GM18508 (cell line): ENCODE measurements around the gene SEMA5A.

Source experiments
- ATAC-seq: cut with Tn5 transposase; IDR thresholded peaks from one replicate; pipeline ENCODE4 v1.9.1; 2021; ENCODE audit warnings: moderate number of reproducible peaks; ENCODE audit not compliant: insufficient read depth, unreplicated experiment

SEMA5A gene

DNA sequence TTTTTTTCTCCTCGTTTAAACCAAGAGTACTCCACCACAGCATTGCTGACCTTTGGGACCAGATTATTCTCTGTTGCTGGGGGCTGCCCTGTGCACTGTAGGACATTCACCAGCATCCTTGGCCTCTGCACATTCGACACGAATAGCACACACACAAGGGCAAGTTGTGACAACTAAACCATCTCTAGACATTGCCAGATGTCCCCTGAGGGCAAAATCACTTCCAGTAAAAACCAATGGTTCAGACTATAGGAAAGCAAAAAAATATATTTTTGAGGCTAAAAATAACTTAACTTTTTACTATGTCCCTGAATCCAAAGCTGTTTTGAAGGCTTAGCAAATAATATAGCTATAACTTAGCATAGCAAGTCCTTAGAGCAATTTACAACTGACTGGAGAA lies 65.9 kb downstream of the SEMA5A start:
- no peak for ATAC-seq

DNA sequence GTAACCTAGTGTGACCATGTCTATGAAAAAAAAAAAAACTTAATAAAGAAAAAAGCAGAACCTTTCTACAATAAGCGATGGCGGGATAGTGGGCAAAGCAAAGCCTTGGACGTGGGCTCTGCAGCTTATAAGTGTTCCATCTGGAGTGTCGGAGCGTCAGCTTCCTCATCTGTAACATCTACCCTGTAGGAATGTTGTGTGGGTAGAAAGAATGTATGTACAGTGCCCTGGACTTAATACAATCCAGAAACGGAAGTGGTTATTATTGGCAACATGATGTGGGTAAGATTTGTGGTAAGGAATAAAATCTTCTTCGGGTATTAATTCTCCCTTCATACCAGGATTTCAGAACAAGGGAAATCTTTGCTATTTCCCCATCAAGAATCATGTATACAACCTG lies 66.5 kb downstream of the SEMA5A start:
- no peak for ATAC-seq

DNA sequence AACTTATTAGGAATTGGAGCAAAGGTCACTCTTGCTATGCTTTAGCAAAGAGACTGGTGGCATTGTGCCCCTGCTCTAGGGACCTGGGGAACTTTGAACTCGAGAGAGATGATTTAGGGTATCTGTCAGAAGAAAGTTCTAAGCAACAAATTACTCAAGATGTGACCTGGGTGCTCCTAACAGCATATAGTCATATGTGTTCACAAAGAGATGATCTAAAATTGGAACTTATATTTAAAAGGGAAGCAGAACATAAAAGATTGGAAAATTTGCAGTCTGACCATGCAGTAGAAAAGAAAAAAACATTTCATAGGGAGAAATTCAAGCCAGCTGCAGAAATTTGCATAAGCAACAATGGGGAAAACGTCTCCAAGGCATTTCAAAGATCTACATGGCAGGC lies 68.3 kb downstream of the SEMA5A start:
- no peak for ATAC-seq

DNA sequence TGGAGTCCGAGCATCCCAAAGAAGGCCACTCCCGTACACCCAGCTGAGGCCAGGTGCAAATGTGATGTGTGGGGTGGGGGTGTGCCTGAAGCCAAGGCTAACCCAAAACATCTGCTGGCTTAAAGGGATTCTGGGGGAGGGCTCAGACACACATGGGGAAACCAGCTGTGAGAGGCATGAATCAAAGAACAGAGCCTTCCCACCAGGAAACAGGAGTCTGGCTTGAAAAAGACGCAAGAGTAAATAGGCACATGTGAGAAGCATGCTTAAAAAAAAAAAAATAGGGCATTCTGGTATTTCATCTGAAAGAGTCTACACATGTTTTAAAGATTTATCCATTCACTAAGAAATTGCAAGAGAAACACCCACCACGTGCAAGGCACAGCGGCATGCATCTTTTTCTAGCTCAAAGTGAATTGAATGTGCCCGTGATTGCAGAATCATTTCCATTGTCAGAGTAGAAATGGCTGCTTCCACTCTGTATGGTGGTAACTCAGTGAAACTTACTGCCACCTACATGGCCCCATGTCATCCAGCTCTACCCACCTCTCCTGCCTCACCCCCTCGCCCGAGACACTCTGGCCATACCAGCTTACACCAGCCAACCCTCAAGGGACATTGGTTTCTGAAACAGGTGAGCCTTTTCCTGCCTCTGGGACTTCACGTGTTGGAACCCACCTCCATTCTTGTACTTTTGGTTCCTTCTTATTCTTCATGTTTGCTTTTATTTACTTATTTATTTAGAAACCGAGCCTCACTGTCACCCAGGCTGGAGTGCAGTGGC lies 71.5 kb downstream of the SEMA5A start:
- ATAC-seq = no peak

DNA sequence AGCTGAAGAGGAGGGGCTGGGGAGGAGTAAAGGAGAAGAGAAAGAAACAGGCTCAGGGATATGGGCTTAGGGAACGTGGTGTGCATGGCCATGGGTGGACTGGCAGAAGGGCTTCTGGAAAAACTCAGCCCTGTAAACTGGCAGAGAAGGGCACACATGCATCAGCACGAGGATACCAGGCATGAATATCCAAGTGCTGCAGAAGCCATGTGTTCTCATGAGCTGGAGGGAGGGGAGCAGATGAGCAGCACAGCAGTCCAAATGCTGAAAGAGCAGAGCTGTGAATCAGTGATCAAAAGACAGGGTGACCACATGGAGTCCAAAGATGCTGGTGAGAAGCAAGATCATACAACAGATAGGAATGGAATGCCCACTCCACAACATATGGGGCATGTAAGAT lies 72.3 kb downstream of the SEMA5A start:
- ATAC-seq = no peak

DNA sequence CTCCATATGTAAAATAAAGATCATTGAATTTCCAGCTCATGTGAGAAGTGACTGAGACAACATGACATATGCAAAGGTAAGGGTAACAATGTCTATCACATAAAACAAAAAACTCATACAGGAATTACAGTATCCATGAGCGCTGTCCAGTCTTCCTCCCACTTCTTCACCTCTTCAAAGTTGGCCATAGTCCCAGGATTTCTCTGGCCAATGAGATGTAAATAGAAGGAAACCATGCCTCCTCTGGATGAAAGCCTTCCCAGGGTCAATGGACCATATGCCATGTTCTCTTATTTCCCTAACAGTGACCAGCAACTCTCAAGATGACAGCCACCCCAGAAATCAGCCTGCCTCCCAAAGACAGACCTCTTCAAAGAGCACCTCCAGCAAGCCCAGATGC lies 75.5 kb downstream of the SEMA5A start:
- no peak for ATAC-seq

DNA sequence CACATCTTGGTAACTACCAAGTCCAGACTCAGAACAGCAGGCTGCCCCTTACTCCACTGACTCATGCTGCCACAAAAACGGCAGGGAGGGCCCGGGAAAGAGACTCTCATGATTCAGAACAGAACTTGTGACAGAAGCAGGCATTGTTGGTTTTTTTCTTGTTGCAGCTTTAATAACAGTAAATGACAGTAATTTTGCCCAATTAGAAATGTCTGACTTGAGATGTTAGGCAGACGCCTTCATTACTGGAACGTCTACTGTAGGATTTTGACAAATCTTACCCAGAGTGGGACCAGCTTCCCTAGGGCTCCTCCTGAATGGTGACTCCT lies 77.9 kb downstream of the SEMA5A start:
- ATAC-seq = no peak

DNA sequence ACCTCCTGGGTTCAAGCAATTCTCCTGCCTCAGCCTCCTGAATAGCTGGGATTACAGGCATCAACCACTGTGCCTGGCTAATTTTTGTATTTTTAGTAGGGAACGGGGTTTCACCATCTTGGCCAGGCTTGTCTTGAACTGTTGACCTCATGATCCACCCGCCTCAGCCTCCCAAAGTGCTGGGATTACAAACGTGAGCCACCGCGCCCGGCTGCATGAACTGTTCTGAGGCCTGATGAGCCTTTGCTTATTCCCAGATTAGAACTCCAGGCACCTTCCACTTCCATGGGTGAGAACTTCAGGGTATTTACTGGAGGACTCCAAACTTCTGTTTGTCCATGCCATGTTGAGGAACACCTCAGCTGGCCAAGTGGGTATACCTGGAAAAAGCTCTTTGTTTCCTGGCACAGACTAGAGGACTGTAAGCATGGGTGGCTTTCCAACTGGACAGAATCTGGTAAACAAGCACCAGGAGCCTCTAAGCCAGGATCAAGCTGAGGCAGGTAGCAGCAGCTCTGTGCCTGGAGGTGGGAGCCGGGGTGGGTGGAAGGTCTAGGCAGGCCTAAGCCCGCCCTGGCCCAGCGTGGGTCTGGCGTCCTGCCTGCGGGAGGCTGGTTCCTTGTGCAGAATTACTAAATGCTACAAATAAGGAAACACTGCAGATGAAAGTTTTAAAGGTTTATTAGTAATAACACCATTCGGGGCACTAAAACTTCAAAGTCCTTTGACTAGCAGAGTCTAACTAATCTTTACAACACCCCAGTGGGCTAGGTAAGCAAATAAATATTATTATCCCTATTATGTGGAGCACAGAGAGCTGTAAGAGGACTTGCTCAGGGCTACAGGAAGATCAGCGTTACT lies 78.4 kb downstream of the SEMA5A start:
- no peak for ATAC-seq

DNA sequence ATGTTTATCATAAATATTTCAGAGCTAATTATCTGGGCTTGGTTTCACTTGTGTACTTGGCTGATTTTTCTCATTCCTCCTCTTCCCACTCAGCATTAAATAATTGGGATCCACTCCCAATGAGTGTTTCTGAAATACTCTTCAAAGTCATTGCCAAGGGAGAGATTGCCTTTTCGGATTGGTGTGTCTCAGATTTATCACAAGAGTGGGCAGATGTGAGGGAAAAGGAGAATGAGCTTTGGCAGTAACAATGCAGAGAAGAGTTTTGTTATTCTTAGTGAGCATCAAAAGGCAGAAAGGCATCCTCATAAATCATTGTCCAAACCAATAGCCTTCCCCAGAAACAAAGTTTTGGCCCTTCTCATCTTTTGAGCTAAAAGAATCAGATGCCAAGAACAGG lies 79.2 kb downstream of the SEMA5A start:
- ATAC-seq = no peak

DNA sequence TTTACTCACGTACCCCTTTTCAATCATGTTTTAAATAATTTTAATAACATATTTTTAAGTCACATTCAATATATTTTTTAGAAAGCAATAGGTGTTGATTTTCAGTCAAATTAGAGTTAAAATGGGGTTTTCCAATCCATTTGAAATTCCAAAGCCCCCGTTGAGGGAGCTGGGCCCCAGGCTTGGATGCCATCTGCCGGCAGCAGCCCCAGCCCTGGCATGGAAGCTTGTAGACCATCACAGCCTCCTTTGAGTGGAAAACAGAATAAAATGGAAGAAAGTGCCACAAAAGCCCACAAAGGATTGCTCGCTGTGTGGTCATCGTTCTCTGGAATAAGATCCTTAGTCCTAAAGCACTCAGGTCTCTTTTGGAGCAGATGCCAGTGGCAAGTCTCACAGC lies 81.4 kb downstream of the SEMA5A start:
- ATAC-seq = no peak

DNA sequence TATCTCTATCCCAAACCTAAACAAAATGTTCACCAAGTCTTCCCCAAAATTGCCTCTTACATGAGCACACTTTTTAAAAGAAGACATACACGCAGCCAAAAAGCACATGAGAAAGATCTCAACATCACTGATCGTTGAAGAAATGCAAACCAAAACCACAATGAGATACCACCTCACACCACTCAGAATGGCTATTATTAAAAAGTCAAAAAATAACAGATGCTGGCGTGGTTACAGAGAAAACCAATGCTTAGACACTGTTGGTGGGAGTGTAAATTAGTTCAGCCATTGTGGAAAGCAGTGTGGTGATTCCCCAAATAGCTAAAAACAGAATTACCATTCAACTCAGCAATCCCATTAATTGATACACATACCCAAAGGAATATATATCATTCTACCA lies 83.8 kb downstream of the SEMA5A start:
- ATAC-seq = no peak

DNA sequence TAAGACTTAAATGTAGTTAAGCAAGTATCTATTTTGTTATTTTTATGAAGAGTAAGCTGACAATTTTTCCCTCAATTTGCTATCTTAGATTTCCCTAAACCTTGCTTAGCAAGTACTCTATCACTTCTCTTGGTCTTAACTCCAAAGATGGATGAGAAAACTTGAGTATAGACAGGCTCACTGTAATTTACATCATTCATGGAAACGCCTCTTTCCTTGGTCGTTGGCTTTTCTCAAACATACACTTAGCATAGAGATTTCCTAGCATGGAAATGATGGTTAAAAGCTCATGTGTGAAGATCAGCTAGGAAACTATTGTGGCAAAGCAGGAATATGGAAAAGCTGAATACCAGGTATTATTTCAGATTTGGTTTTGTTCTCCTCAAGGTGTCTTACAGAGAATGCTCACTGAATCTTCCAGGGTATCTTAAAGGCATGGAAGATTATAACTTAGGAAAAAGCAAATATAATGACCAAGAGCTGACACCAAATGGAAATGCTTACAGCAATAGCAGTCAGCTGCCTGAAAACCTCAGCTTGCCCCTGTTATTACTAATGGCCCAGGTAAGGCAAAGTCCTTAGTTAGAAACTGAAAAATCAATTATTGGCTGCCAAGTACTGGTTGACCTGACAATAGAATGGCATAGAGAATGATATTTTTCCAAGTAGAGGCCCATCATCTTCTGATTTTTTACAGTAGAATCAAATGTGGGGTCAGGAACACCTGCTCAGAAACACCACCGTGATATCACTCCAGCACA lies 84.8 kb downstream of the SEMA5A start:
- no peak for ATAC-seq

DNA sequence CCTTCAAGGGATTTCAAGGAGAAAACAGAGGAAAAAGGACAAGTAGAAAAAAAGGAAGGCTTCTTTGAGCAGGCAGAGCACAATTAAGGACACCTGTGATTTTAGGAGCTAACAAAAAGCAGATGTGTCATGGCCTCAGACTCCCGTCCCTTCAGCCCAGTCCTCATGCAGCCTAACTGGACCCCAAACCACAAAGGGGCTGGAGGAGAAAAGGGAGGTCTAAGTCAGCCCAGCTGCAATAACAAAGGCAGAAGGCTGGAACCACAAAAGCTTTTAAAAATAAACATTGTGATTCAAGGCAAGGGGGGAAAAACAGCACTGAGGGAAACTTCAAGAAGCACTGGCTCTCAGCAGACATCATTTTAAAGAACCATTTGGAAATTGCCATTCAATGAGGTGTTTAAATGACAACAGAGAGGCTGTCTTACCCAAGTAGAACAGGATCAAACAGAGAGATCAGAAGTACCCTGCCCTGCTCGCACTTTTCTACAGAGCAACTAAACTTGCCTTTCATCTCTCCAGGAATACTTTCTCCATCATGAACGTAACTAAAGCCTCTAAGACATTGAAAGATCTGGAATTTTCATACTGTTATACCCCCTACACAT lies 89.3 kb downstream of the SEMA5A start:
- no peak for ATAC-seq

DNA sequence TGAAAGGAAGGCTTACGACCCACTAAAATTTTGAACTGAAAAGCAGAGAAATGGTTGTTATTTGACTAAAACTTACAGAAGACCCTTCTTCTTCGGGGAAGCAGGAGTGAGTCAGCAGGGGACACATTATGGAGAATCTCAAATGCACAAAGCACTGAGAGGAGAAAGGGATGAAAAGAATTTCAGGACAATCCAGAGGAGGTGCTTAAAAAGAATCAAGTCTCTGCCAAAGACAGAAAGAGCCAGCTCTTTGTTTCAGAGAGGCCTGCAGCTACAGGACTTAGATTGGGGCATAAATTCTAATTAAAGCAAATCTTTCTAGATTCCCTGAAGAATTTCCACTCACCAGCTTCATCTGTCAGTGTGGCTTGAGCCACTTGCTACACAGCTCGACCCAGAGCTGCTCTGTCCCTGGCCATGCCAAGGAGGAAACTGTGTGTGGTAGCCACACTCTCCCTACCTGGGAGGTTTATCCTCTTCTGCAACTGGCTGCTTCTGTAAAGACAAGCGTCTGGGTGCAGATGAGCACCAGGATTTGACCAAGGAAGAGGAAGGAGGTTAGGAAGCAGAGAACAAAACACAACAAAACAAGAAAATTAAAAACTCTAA lies 89.9 kb downstream of the SEMA5A start:
- ATAC-seq = no peak

DNA sequence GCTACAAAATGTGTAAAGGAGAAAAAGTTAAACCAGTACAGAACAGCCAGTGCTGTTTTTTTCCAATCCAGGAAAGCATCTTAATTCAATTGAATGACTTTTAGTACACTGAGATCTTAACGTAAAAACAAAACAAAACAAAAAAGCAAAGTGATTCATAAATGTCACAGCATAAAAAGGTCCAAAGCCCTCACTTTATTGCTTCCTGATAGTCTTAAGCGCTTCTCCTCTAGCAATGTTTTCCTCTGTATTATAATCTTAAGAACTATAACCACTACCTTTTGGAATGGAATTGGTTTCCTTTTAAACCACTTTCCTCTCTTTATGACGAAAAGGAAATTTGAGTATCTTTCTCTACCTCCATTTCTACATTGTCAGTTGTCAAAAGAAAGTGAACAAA lies 91.4 kb downstream of the SEMA5A start:
- ATAC-seq = no peak

DNA sequence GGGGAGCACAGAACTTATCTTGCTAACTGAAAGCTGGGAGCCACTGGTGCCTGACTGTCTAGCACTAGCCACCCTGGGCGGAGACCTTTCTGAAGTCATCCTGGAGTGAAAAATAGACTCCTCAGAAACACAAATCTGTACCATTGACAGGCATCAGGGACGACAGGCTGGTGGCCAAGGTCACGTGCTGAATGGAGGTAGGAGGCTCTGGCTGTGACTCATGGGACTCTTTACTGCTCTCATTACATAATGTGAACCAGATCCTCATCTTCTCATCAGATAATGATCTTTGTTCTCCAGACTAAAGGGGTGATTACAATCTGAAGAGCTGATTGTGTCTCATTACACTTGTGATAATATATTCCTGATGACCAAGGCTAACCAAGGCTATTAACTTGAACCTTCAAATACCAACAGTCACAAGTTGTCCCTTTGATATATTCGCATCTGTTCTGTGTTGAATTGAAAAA lies 91.8 kb downstream of the SEMA5A start:
- ATAC-seq = peak; percentile 49

DNA sequence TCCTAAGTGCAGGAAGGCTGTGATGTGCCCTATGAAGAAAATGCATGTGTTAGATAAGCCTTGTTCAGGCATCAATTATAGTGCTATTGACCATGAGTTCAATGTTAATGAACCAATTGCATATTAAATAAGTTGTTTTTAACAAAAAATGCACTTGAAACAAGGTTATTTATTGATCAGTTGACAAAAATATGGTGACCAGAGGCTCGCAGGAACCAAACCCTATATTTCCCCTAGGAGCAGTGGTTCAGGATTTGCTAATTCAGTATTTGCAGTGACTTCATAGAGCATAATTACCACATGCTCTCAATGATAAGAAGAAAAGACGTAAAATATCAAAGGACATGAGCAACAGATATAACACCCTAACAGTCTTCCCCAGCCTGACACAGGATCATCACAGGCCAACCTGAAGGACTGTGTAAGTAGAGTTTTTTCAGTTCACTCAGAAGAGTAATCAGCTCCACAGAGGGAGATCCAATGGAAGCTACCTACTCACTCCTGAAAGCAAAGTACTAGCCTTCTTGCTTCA lies 92.3 kb downstream of the SEMA5A start:
- no peak for ATAC-seq

DNA sequence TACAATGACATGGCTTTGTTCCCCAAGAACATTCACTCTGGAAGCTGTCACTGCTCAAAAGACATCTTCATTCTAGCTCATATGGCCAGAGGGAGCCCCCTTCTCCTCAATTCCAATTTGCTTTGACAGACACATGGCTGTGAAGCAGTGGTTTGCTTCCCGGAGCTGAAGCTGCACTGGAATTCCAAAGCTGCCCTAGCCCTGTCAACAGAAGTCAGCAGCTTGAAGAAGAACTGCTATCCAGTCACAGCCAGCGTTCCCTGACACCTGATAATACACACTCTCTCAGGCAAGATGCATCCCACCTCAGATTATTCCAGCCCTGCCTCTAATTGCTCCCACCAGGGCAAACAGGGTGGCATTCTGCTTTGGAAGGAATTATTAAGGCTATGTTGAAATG lies 93.7 kb downstream of the SEMA5A start:
- no peak for ATAC-seq

DNA sequence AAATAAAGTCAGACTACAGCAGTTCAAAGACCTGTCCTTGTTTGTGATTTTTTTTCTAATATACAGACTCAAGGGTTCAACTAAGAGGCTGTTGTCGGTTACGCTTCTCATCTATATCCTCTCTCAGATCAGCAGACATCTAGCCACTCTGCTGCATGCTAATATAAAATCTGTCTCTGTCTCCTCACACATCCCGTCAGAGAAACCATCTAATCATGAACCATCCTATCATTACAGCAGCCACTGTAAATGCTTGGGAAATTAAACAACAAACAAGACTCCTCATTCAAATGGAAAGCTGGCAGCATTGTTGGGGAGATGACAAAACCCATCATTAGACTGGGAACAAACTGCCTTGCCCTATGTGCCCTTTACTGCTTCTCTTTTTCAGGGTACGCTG lies 94.8 kb downstream of the SEMA5A start:
- ATAC-seq = no peak

DNA sequence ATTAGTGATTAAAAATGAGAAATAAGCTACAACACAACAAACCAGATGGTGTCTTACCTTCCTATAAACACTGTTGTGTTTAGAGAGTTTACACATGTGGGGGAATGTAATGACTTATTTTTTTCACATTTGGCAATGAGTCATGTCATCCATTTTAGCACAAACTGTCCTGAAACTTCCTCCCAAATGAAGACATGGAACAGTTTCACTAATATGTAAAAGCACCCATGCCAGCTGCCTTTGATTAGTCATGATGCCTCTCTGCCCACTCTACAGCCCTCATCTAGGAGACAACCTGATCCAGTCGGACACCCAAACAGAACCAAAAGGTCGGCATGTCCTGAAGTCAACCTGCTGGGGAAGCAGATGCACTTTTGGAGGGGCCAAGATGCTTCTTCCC lies 98.2 kb downstream of the SEMA5A start:
- no peak for ATAC-seq
